H9 (cell line): ENCODE results near the gene MAPK8IP3. TPM values are rescaled to one million over a fixed set of nuclear protein-coding genes. Genes with fewer than 3 reads are reported as not detected.

Experiments used
- DNase-seq: peaks from one replicate; pipeline ENCODE4 v3.0.0-alpha.2; 2017
- H2AFZ ChIP-seq: one replicate; pipeline ENCODE4 v1.6.1; 2013; ENCODE audit warnings: mild to moderate bottlenecking, low read length, control low read depth, moderate library complexity
- H2AK5ac ChIP-seq: 2 replicates; pipeline ENCODE4 v1.6.1; 2013; ENCODE audit warnings: low read length, control low read depth, mixed read lengths; ENCODE audit not compliant: insufficient read length
- H2BK120ac ChIP-seq: one replicate; pipeline ENCODE4 v1.6.1; 2013; ENCODE audit warnings: low read depth, mild to moderate bottlenecking, low read length, control low read depth, inconsistent platforms; ENCODE audit not compliant: poor library complexity, severe bottlenecking
- H2BK12ac ChIP-seq: 2 replicates; pipeline ENCODE4 v1.6.1; 2013; ENCODE audit warnings: low read length, control low read depth, mixed read lengths, low read depth; ENCODE audit not compliant: insufficient read length
- H2BK15ac ChIP-seq: 2 replicates; pipeline ENCODE4 v1.6.1; 2013; ENCODE audit warnings: low read depth, low read length, control low read depth
- H2BK20ac ChIP-seq: one replicate; pipeline ENCODE4 v1.6.1; 2013; ENCODE audit warnings: low read depth, mild to moderate bottlenecking, low read length, control low read depth, inconsistent platforms; ENCODE audit not compliant: poor library complexity, severe bottlenecking
- H2BK5ac ChIP-seq: 2 replicates; pipeline ENCODE4 v1.6.1; 2013; ENCODE audit warnings: low read length, control low read depth, mixed read lengths; ENCODE audit not compliant: insufficient read length
- H3K14ac ChIP-seq: 2 replicates; pipeline ENCODE4 v1.6.1; 2013; ENCODE audit warnings: low read length, control low read depth; ENCODE audit not compliant: insufficient read depth
- H3K18ac ChIP-seq: 2 replicates; pipeline ENCODE4 v1.6.1; 2013; ENCODE audit warnings: low read depth, mild to moderate bottlenecking, mixed read lengths, low read length, control low read depth; ENCODE audit not compliant: insufficient read length
- H3K23ac ChIP-seq: 2 replicates; pipeline ENCODE4 v1.6.1; 2013; ENCODE audit warnings: low read length, control low read depth, mixed read lengths, low read depth; ENCODE audit not compliant: insufficient read length
- H3K23me2 ChIP-seq: 2 replicates; pipeline ENCODE4 v1.6.1; 2013; ENCODE audit warnings: low read depth, mild to moderate bottlenecking, mixed read lengths, low read length, control low read depth; ENCODE audit not compliant: insufficient read length, poor library complexity, severe bottlenecking
- H3K27ac ChIP-seq: 2 replicates; pipeline ENCODE4 v1.5.1; 2013; ENCODE audit warnings: low read length, control low read depth, mixed read lengths, low read depth; ENCODE audit not compliant: insufficient read length
- H3K27me3 ChIP-seq: 2 replicates; pipeline ENCODE4 v1.6.1; 2013; ENCODE audit warnings: low read length, control low read depth, inconsistent platforms; ENCODE audit not compliant: insufficient read depth
- H3K4ac ChIP-seq: 2 replicates; pipeline ENCODE4 v1.6.1; 2013; ENCODE audit warnings: low read depth, mild to moderate bottlenecking, control low read depth, inconsistent platforms, low read length, moderate library complexity
- H3K4me1 ChIP-seq: 2 replicates; pipeline ENCODE4 v1.6.1; 2013; ENCODE audit warnings: low read length, control low read depth, inconsistent platforms; ENCODE audit not compliant: insufficient read depth
- H3K4me2 ChIP-seq: 2 replicates; pipeline ENCODE4 v1.6.1; 2013; ENCODE audit warnings: low read length, control low read depth, mixed read lengths; ENCODE audit not compliant: insufficient read length, insufficient read depth
- H3K56ac ChIP-seq: 2 replicates; pipeline ENCODE4 v1.6.1; 2013; ENCODE audit warnings: low read depth, mild to moderate bottlenecking, mixed read lengths, low read length, control low read depth; ENCODE audit not compliant: insufficient read length
- H3K79me1 ChIP-seq: 2 replicates; pipeline ENCODE4 v1.6.1; 2013; ENCODE audit warnings: low read depth, mild to moderate bottlenecking, moderate library complexity, low read length, control low read depth, inconsistent platforms; ENCODE audit not compliant: insufficient read depth, poor library complexity, severe bottlenecking
- H3K79me2 ChIP-seq: 2 replicates; pipeline ENCODE4 v1.6.1; 2013; ENCODE audit warnings: low read length, control low read depth, inconsistent platforms; ENCODE audit not compliant: insufficient read depth
- H3K9ac ChIP-seq: 2 replicates; pipeline ENCODE4 v1.6.1; 2013; ENCODE audit warnings: low read length, control low read depth, mixed read lengths; ENCODE audit not compliant: insufficient read length; ENCODE audit errors: extremely low read depth
- H3K9me3 ChIP-seq: one replicate; pipeline ENCODE4 v1.6.1; 2013; ENCODE audit warnings: low read depth, low read length, inconsistent platforms; ENCODE audit not compliant: control insufficient read depth
- H3T11ph ChIP-seq: one replicate; pipeline ENCODE4 v1.6.1; 2013; ENCODE audit warnings: mild to moderate bottlenecking, low read length, control low read depth, inconsistent platforms
- H4K20me1 ChIP-seq: one replicate; pipeline ENCODE4 v1.6.1; 2013; ENCODE audit not compliant: control insufficient read depth, insufficient read length, insufficient read depth
- H4K5ac ChIP-seq: 2 replicates; pipeline ENCODE4 v1.6.1; 2013; ENCODE audit warnings: low read depth, mild to moderate bottlenecking, mixed read lengths, low read length, control low read depth; ENCODE audit not compliant: insufficient read length
- H4K8ac ChIP-seq: replicated peaks from 2 replicates; pipeline ENCODE4 v1.6.1; 2013; ENCODE audit warnings: low read length, control low read depth, mixed read lengths, low read depth; ENCODE audit not compliant: insufficient read length
- H4K91ac ChIP-seq: 2 replicates; pipeline ENCODE4 v1.6.1; 2013; ENCODE audit warnings: low read depth, mild to moderate bottlenecking, moderate library complexity, mixed read lengths, low read length, control low read depth; ENCODE audit not compliant: insufficient read length
- H3K27ac Mint-ChIP-seq, 3 experiments: 2 replicates in 2 of 3; 3 replicates in 1 of 3; pipeline ENCODE4 v1.8.0; 2020 to 2021; ENCODE audit warnings: mixed read lengths in 3 of 3, mild to moderate bottlenecking in 1 of 3, moderate library complexity in 1 of 3
- H3K27me3 Mint-ChIP-seq: 2 replicates; pipeline ENCODE4 v1.8.0; 2021; ENCODE audit warnings: low read depth, mild to moderate bottlenecking, moderate library complexity, mixed read lengths
- H3K36me3 Mint-ChIP-seq, 3 experiments: 2 replicates in 2 of 3; 3 replicates in 1 of 3; pipeline ENCODE4 v1.8.0; 2020 to 2021; ENCODE audit warnings: low read depth in 3 of 3, mixed read lengths in 3 of 3; ENCODE audit not compliant: insufficient read depth in 1 of 3
- H3K4me1 Mint-ChIP-seq, 2 experiments: 2 replicates each; pipeline ENCODE4 v1.8.0; 2020; ENCODE audit warnings: mixed read lengths in 2 of 2
- H3K4me3 Mint-ChIP-seq, 2 experiments: 2 replicates in 1 of 2; 3 replicates in 1 of 2; pipeline ENCODE4 v1.8.0; 2020 to 2021; ENCODE audit warnings: mild to moderate bottlenecking in 2 of 2, mixed read lengths in 2 of 2, moderate library complexity in 1 of 2
- H3K9me3 Mint-ChIP-seq, 2 experiments: 2 replicates in 1 of 2; 3 replicates in 1 of 2; pipeline ENCODE4 v1.8.0; 2020; ENCODE audit warnings: mild to moderate bottlenecking in 2 of 2, mixed read lengths in 2 of 2, moderate library complexity in 1 of 2
- CTCF ChIP-seq: fragments of 200-600 bp; sonication (generic); conservative IDR thresholded peaks from 3 replicates; pipeline ENCODE4 v1.8.0; 2021; ENCODE audit warnings: antibody characterized with exemption, mild to moderate bottlenecking
- WGBS: extraction: QIAGEN DNeasy Blood & Tissue Kit; methylation state at CpG from one replicate; pipeline ENCODE4 v1.1.7; 2013; ENCODE audit warnings: missing lambda C conversion rate, low lambda C conversion rate, mixed read lengths; ENCODE audit not compliant: insufficient read length; ENCODE audit errors: extremely low coverage; 5-methylcytosine and 5-hydroxymethylcytosine counted together
- total RNA-seq: library from RNA; stranded (reverse); gene quantifications from 2 replicates; pipeline ENCODE4 v1.2.1, GENCODE V29; 2021

The MAPK8IP3 gene
- total RNA-seq, 1 experiment from 2014 or later: 51.3 TPM

GRCh38 chr16:1775006-1775845, 69.2 kb downstream of the MAPK8IP3 start:
- no peak overlapping the region for H3T11ph ChIP-seq
- DNase-seq: no peak
- no peak overlapping the region for H3K4ac ChIP-seq
- Mint-ChIP-seq H3K27me3 (no peaks in the 10 kb centered on the region; the same call in 1 of the 2 replicates), H3K36me3 (peaks cover 9 to 41% (median 17%) of the 10 kb centered on the region in 3 experiments; a peak in 6 of 7 replicates), H3K4me1 (peaks cover under 1 to 15% of the 10 kb centered on the region in 2 experiments), H3K4me3 (peak overlapping the region; percentile 32 to 35; a peak in 2 of 5 replicates), H3K27ac (no peak overlapping the region), H3K9me3 (no peaks in the 10 kb centered on the region)
- WGBS: no CpG with 5 or more reads among the region's 30 CpGs
- no peak overlapping the region for H3K14ac ChIP-seq
- H3K4me1 ChIP-seq: no peaks in the 10 kb centered on the region
- H4K20me1 ChIP-seq: no peaks in the 10 kb centered on the region
- no peak overlapping the region for H2AK5ac ChIP-seq
- H2BK20ac ChIP-seq: no peak overlapping the region
- no peaks in the 10 kb centered on the region; the same call in 1 of the 2 replicates for H3K79me2 ChIP-seq
- no peaks in the 10 kb centered on the region for H3K9me3 ChIP-seq
- no peak overlapping the region for H2BK15ac ChIP-seq
- H3K23ac ChIP-seq: no peak overlapping the region
- H3K79me1 ChIP-seq: peaks cover 5% of the 10 kb centered on the region
- H3K18ac ChIP-seq: no peak overlapping the region
- no peak overlapping the region for H2BK12ac ChIP-seq
- no peaks in the 10 kb centered on the region for H3K27me3 ChIP-seq
- H4K91ac ChIP-seq: no peak overlapping the region
- no peak overlapping the region for H3K9ac ChIP-seq
- H3K23me2 ChIP-seq: peaks cover 9% of the 10 kb centered on the region
- H4K5ac ChIP-seq: no peak overlapping the region
- H2AFZ ChIP-seq: no peak overlapping the region
- H2BK5ac ChIP-seq: no peak overlapping the region
- no peak overlapping the region for H3K56ac ChIP-seq
- TF ChIP-seq CTCF: no peak
- no peak overlapping the region for H2BK120ac ChIP-seq
- no peak overlapping the region for H3K4me2 ChIP-seq
- H3K27ac ChIP-seq: no peak overlapping the region
- no peak overlapping the region for H4K8ac ChIP-seq
